ENCODE data around the gene KLK1.
A peak's percentile ranks its signal among the peaks of the same experiment; 100 is the strongest.

KLK1 gene

DNA sequence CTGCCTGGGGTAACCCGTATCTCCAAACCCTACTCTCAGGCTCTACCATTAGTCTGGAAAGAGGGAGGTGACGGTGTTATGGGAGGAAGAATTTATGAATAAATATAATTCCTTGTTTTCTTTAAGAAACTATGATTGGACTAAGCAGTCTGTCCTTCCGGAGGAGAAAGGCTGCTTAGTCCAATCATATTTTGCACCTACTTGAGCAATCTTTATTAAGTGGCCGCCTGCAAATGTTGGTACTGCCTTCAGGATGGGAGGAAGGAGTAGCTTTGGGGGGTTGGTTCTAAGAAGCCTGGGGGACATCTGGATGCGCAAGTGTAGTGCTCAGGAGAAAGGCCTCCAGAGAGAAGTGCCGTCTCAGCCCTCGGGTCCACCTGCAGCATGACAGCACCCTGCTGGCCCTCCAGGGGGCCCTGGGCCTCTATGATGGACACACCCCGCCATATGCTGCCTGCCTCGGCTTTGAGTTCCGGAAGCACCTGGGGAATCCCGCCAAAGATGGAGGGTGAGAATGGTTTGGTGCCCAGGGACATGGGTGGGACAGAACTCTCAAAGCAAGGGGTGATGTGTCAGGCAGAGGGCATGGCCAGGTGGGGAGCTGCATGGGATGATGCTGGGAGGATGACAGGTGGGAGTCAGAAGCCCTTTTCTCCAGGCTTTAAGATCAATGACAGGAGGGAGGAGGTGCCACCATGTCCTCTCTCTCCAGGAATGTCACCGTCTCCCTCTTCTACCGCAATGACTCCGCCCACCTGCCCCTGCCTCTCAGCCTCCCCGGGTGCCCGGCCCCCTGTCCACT, 29.3 kb downstream of the KLK1 start:
- no peak overlapping the region for H3K27ac ChIP-seq (ENCODE audit: poor library complexity, severe bottlenecking)
- H3K4me1 ChIP-seq (ENCODE audit: insufficient read depth, poor library complexity, severe bottlenecking) = no peaks in the 10 kb centered on the region
- TF ChIP-seq CTCF (IDR thresholded peaks at IDR 0.05; ENCODE audit: poor library complexity, severe bottlenecking) = no peak
- H3K9me3 ChIP-seq (ENCODE audit: severe bottlenecking) = no peaks in the 10 kb centered on the region
- no peak for DNase-seq (ENCODE audit: low spot score)
- peaks cover 26% of the 10 kb centered on the region for H3K36me3 ChIP-seq (ENCODE audit: low read depth)
- no peak overlapping the region for H3K4me3 ChIP-seq (ENCODE audit: severe bottlenecking)
- peak; percentile 15 for ATAC-seq (ENCODE audit: low read depth)
- no peaks in the 10 kb centered on the region for H3K27me3 ChIP-seq (ENCODE audit: insufficient read depth, poor library complexity, severe bottlenecking)

DNA sequence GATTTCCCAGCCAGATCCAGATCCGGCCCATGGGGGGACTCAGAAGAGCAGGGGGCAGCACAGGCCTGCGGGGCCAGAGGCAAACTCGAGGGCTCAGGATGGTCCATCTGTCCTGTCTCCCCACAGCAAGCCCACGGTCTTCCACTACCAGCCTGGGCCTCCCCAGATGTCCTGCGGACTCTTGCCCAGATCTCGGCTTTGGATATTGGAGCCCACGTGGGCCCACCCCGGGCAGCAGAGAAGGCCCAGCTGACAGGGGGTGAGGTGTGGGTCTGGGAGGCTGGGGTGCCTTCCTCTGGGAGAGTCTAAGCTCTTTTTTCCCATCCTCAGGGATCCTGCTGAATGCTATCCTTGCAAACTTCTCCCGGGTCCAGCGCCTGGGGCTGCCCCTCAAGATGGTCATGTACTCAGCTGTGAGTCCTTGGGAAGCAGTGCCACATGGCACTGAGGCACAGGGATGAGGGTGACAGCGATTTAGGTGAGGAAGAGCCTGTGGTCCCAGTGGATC, 30.0 kb downstream of the KLK1 start:
- H3K36me3 ChIP-seq (ENCODE audit: low read depth) = peaks cover 19% of the 10 kb centered on the region
- H3K27me3 ChIP-seq (ENCODE audit: insufficient read depth, poor library complexity, severe bottlenecking) = no peaks in the 10 kb centered on the region
- no peak overlapping the region for H3K27ac ChIP-seq (ENCODE audit: poor library complexity, severe bottlenecking)
- ATAC-seq (ENCODE audit: low read depth) (peak; percentile 4), DNase-seq (ENCODE audit: low spot score) (no peak)
- TF ChIP-seq CTCF (IDR thresholded peaks at IDR 0.05; ENCODE audit: poor library complexity, severe bottlenecking) = no peak
- no peaks in the 10 kb centered on the region for H3K4me1 ChIP-seq (ENCODE audit: insufficient read depth, poor library complexity, severe bottlenecking)
- no peaks in the 10 kb centered on the region for H3K9me3 ChIP-seq (ENCODE audit: severe bottlenecking)
- H3K4me3 ChIP-seq (ENCODE audit: severe bottlenecking) = no peak overlapping the region

GRCh38 chr19:50792272-50793250, 31.0 kb downstream of the KLK1 start:
- no peak for DNase-seq (ENCODE audit: low spot score)
- Histone ChIP-seq H3K4me3 (ENCODE audit: severe bottlenecking) (no peak overlapping the region), H3K27me3 (ENCODE audit: insufficient read depth, poor library complexity, severe bottlenecking) (no peaks in the 10 kb centered on the region), H3K36me3 (ENCODE audit: low read depth) (peaks cover 9% of the 10 kb centered on the region), H3K4me1 (ENCODE audit: insufficient read depth, poor library complexity, severe bottlenecking) (no peaks in the 10 kb centered on the region), H3K27ac (ENCODE audit: poor library complexity, severe bottlenecking) (no peak overlapping the region), H3K9me3 (ENCODE audit: severe bottlenecking) (no peaks in the 10 kb centered on the region)
- TF ChIP-seq CTCF (IDR thresholded peaks at IDR 0.05; ENCODE audit: poor library complexity, severe bottlenecking) = no peak
- no peak; the same call in 2 of the 3 replicates for ATAC-seq (ENCODE audit: low read depth)

DNA sequence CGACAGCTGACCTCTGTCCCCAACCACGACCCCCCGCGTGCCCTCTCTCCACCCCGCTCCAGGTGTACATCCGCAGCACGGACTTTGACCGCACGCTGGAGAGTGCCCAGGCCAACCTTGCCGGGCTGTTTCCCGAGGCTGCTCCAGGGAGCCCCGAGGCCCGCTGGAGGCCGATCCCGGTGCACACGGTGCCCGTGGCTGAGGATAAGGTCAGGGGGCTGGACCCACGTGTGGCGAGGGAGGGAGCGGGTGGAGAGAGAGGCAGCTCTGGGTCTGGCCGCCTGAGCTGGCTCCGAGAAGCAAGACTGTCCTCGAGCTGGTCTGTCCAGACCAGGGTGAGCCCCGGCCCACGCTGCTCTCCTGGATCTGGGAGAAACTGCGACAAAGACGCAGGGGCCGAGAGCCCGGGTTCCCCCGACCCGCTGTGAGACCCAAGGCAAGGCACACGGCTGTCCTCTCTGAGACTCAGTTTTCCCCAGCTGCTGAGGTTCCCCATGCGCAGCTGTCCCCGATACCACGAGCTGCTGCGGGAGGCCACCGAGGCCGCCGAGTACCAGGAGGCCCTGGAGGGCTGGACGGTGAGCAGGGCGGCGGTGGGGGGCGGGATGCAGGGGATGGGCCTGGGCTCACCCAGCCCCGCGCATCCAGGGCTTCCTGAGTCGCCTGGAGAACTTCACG, 31.9 kb downstream of the KLK1 start:
- ATAC-seq (ENCODE audit: low read depth) = peak; percentile 1; the same call in 1 of the 3 replicates
- Histone ChIP-seq H3K4me1 (ENCODE audit: insufficient read depth, poor library complexity, severe bottlenecking) (no peaks in the 10 kb centered on the region), H3K27ac (ENCODE audit: poor library complexity, severe bottlenecking) (no peak overlapping the region), H3K27me3 (ENCODE audit: insufficient read depth, poor library complexity, severe bottlenecking) (no peaks in the 10 kb centered on the region), H3K4me3 (ENCODE audit: severe bottlenecking) (no peak overlapping the region), H3K9me3 (ENCODE audit: severe bottlenecking) (no peaks in the 10 kb centered on the region), H3K36me3 (ENCODE audit: low read depth) (0 out of 2 replicates have a peak, but pooled peaks cover under 1% of the 10 kb centered on the region)
- TF ChIP-seq CTCF (IDR thresholded peaks at IDR 0.05; ENCODE audit: poor library complexity, severe bottlenecking) = no peak
- no peak for DNase-seq (ENCODE audit: low spot score)

Data from RWPE2 (cell line).